ENCODE data around the gene CEP162. TPM values are rescaled to one million over a fixed set of nuclear protein-coding genes. Genes with fewer than 3 reads are reported as not detected.
"Not testable (repeated sequence)": the region's sequence is repeated elsewhere in the genome, so short reads cannot be mapped to it uniquely, and the experiment has no call there.

Gene CEP162
- total and polyA plus RNA-seq, 2 experiments from 2014 or later = 9.2 to 15.4 TPM

DNA sequence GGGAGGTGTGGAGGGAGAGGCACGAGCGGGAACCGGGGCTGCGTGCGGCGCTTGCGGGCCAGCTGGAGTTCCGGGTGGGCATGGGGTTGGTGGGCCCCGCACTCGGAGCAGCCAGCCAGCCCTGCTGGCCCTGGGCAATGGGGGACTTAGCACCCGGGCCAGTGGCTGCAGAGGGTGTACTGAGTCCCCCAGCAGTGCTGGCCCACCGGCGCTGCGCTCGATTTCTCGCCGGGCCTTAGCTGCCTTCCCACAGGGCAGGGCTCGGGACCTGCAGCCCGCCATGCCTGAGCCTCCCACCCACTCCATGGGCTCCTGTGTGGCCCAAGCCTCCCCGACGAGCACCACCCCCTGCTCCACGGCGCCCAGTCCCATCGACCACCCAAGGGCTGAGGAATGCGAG is 38.1 kb downstream of the CEP162 start:
- DNase-seq (ENCODE audit: low spot score); H3K9me3 Mint-ChIP-seq; H3K27me3 Mint-ChIP-seq (ENCODE audit: insufficient read depth, low read depth, poor library complexity); H3K4me1 Mint-ChIP-seq; H3K9me2 ChIP-seq (ENCODE audit: insufficient read depth); H3K4me2 ChIP-seq; H3K4me1 ChIP-seq (ENCODE audit: insufficient read depth); H4K20me1 ChIP-seq (replicated peaks; ENCODE audit: insufficient read depth); H3K79me2 ChIP-seq (replicated peaks; ENCODE audit: insufficient read depth); H3F3A ChIP-seq (replicated peaks; ENCODE audit: low read depth); ATAC-seq; H3K27ac ChIP-seq (ENCODE audit: low read depth); H2AFZ ChIP-seq; H3K4me3 ChIP-seq; H3K4me3 Mint-ChIP-seq; H3K27me3 ChIP-seq (ENCODE audit: insufficient read depth); H3K27ac Mint-ChIP-seq: not testable (repeated sequence)
- 0 out of 2 replicates have a peak, but pooled peaks cover 13% of the 10 kb centered on the region for H3K36me3 ChIP-seq (ENCODE audit: insufficient read depth)
- H3K36me3 Mint-ChIP-seq (ENCODE audit: low read depth) = peaks cover 31% of the 10 kb centered on the region

- no peak overlapping the region for H3K27ac Mint-ChIP-seq
- no peak overlapping the region for H3K4me3 ChIP-seq
- no peak overlapping the region for H3K4me3 Mint-ChIP-seq
- H3K36me3 Mint-ChIP-seq (ENCODE audit: low read depth) = peaks cover 15% of the 10 kb centered on the region; the same call in 2 of the 3 replicates
- H3K9me2 ChIP-seq (ENCODE audit: insufficient read depth) = no peaks in the 10 kb centered on the region
- ATAC-seq (no peak), DNase-seq (ENCODE audit: low spot score) (no peak)
- H3K4me1 Mint-ChIP-seq = no peaks in the 10 kb centered on the region
- H2AFZ ChIP-seq = no peak overlapping the region
- no peaks in the 10 kb centered on the region; the same call in 1 of the 2 replicates for H3K36me3 ChIP-seq (ENCODE audit: insufficient read depth)
- H3K4me2 ChIP-seq = no peak overlapping the region
- no peaks in the 10 kb centered on the region for H3K4me1 ChIP-seq (ENCODE audit: insufficient read depth)
- no peak for TF ChIP-seq ZNF462 (CRISPR knock-in tag; IDR thresholded peaks at IDR 0.05)
- TF ChIP-seq JUNB (IDR thresholded peaks at IDR 0.05; ENCODE audit: unreplicated experiment) = no peak
- TF ChIP-seq NANOG (IDR thresholded peaks at IDR 0.05; ENCODE audit: borderline replicate concordance) = no peak
- no peak for TF ChIP-seq EZH2 (IDR thresholded peaks at IDR 0.05; ENCODE audit: low read depth, unreplicated experiment)
- no peak for TF ChIP-seq EZH2phosphoT487 (IDR thresholded peaks at IDR 0.05; ENCODE audit: unreplicated experiment)
- TF ChIP-seq POLR2AphosphoS5 (IDR thresholded peaks at IDR 0.05; ENCODE audit: low read depth) = no peak
- TF ChIP-seq REST (IDR thresholded peaks at IDR 0.05; ENCODE audit: unreplicated experiment) = no peak
- H3K9me3 Mint-ChIP-seq = no peaks in the 10 kb centered on the region; the same call in 2 of the 3 replicates
- no peaks in the 10 kb centered on the region for H3K27me3 Mint-ChIP-seq (ENCODE audit: insufficient read depth, low read depth, poor library complexity)
- H3K79me2 ChIP-seq (replicated peaks; ENCODE audit: insufficient read depth) = no peaks in the 10 kb centered on the region
- no peak overlapping the region for H3K27ac ChIP-seq (ENCODE audit: low read depth)
- no peaks in the 10 kb centered on the region for H4K20me1 ChIP-seq (replicated peaks; ENCODE audit: insufficient read depth)
- H3F3A ChIP-seq (replicated peaks; ENCODE audit: low read depth) = no peaks in the 10 kb centered on the region
- H3K27me3 ChIP-seq (ENCODE audit: insufficient read depth) = no peaks in the 10 kb centered on the region
These were observed 44.0 kb downstream of the CEP162 start for GRCh38 chr6:84183430-84183829.
